ENCODE data around the gene PTPRU. TPM values are rescaled to one million over a fixed set of nuclear protein-coding genes. Genes with fewer than 3 reads are reported as not detected.

PTPRU gene
- total RNA-seq (2021; ENCODE audit: unreplicated experiment) (0.72 TPM), Bru-seq, nascent RNA (percentile 16 among the genes with signal in this experiment), BruChase-seq, experiment 1, labeled RNA remaining after a 2-hour chase (percentile 18 among the genes with signal in this experiment), BruChase-seq, experiment 2, labeled RNA remaining after a 6-hour chase (percentile 18 among the genes with signal in this experiment)
- polyA plus RNA-seq (2012; ENCODE audit: insufficient read length): 2.4 TPM
- long read RNA-seq, partial matches to known transcripts: 1 of 1 reads
- long read RNA-seq, other reads (novel, unspliced or antisense): 0 of 1 reads

GRCh38 chr1:29235955-29236711 lies at the start of gene PTPRU:
Gene PTPRU, plus strand, starts transcription at chr1:29236522. Its CDS starts 123 bp downstream, at chr1:29236645.
- CTCF ChIA-PET: interaction anchor here (0.6 kb wide), 1 partner anchor 563 kb away, joined by 3 read pairs; no protein-coding TSS in a partner anchor
- no peaks in the 10 kb centered on the region; the same call in 1 of the 2 replicates for H3K36me3 ChIP-seq (ENCODE audit: control insufficient read depth, insufficient read depth, low read length)
- H3K4me3 ChIP-seq (ENCODE audit: low read depth in 2 of 2, low read length in 2 of 2): peak within 1 kb of the TSS; percentile 27 to 54
- H3K27me3 ChIP-seq (ENCODE audit: control insufficient read depth, insufficient read depth, low read length): peaks cover 6% of the 10 kb centered on the region
- H3K4me1 ChIP-seq (ENCODE audit: control insufficient read depth, insufficient read depth, low read length): peaks cover 9% of the 10 kb centered on the region
- no peaks in the 10 kb centered on the region for H3K9me3 ChIP-seq (ENCODE audit: control insufficient read depth, insufficient read depth, low read depth, low read length)
- peak; percentile 90 for ATAC-seq
- no TSS peak for BruUV-seq (replicated peaks)
- no peak within 1 kb of the TSS for H3K27ac ChIP-seq (ENCODE audit: low read length)
- in situ Hi-C loops (cut with HindIII; ENCODE audit: low pct_unique_long_range_greater_than_20kb, low sequenced_read_pairs): no loop called here
- intact Hi-C loops (cut with micrococcal nuclease; ENCODE audit: unreplicated experiment): loop anchor here (5.0 to 10.0 kb wide), 2 partner anchors 469 to 1471 kb away; no protein-coding TSS in a partner anchor
- DNase-seq (ENCODE audit: low read depth, low spot score): no peak
- TF ChIP-seq, protein P1, sequence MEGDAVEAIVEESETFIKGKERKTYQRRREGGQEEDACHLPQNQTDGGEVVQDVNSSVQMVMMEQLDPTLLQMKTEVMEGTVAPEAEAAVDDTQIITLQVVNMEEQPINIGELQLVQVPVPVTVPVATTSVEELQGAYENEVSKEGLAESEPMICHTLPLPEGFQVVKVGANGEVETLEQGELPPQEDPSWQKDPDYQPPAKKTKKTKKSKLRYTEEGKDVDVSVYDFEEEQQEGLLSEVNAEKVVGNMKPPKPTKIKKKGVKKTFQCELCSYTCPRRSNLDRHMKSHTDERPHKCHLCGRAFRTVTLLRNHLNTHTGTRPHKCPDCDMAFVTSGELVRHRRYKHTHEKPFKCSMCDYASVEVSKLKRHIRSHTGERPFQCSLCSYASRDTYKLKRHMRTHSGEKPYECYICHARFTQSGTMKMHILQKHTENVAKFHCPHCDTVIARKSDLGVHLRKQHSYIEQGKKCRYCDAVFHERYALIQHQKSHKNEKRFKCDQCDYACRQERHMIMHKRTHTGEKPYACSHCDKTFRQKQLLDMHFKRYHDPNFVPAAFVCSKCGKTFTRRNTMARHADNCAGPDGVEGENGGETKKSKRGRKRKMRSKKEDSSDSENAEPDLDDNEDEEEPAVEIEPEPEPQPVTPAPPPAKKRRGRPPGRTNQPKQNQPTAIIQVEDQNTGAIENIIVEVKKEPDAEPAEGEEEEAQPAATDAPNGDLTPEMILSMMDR (IDR thresholded peaks at IDR 0.05): peak; percentile 96
- TF ChIP-seq TCF7L2 (IDR thresholded peaks at IDR 0.05; ENCODE audit: low read depth, low read length): no peak
- POLR2A ChIA-PET: interaction anchor here (0.5 kb wide), 1 partner anchor 322 kb away, joined by 4 read pairs; no protein-coding TSS in a partner anchor

GRCh38 chr1:29186707-29187106 lies 49.6 kb upstream of the PTPRU start:
- Histone ChIP-seq H3K9me3 (ENCODE audit: control insufficient read depth, insufficient read depth, low read depth, low read length) (no peaks in the 10 kb centered on the region), H3K27ac (ENCODE audit: low read length) (no peak overlapping the region), H3K36me3 (ENCODE audit: control insufficient read depth, insufficient read depth, low read length) (no peaks in the 10 kb centered on the region), H3K4me1 (ENCODE audit: control insufficient read depth, insufficient read depth, low read length) (peaks cover 3% of the 10 kb centered on the region; the same call in 1 of the 2 replicates), H3K27me3 (ENCODE audit: control insufficient read depth, insufficient read depth, low read length) (no peaks in the 10 kb centered on the region), H3K4me3 (ENCODE audit: low read depth in 2 of 2, low read length in 2 of 2) (no peak overlapping the region)
- POLR2A ChIA-PET: no interaction called here
- no TSS peak for BruUV-seq (replicated peaks)
- CTCF ChIA-PET: no interaction called here
- DNase-seq (ENCODE audit: low read depth, low spot score) (no peak), ATAC-seq (no peak)
- TF ChIP-seq POLR2AphosphoS5 (IDR thresholded peaks at IDR 0.05; ENCODE audit: low read depth, low read length) (no peak), SIN3A (IDR thresholded peaks at IDR 0.05; ENCODE audit: borderline replicate concordance, insufficient read depth, low read depth, low read length) (no peak), TCF7L2 (IDR thresholded peaks at IDR 0.05; ENCODE audit: low read depth, low read length) (no peak)
- TF ChIP-seq, protein P1 (IDR thresholded peaks at IDR 0.05): no peak
- TF ChIP-seq, protein P2, sequence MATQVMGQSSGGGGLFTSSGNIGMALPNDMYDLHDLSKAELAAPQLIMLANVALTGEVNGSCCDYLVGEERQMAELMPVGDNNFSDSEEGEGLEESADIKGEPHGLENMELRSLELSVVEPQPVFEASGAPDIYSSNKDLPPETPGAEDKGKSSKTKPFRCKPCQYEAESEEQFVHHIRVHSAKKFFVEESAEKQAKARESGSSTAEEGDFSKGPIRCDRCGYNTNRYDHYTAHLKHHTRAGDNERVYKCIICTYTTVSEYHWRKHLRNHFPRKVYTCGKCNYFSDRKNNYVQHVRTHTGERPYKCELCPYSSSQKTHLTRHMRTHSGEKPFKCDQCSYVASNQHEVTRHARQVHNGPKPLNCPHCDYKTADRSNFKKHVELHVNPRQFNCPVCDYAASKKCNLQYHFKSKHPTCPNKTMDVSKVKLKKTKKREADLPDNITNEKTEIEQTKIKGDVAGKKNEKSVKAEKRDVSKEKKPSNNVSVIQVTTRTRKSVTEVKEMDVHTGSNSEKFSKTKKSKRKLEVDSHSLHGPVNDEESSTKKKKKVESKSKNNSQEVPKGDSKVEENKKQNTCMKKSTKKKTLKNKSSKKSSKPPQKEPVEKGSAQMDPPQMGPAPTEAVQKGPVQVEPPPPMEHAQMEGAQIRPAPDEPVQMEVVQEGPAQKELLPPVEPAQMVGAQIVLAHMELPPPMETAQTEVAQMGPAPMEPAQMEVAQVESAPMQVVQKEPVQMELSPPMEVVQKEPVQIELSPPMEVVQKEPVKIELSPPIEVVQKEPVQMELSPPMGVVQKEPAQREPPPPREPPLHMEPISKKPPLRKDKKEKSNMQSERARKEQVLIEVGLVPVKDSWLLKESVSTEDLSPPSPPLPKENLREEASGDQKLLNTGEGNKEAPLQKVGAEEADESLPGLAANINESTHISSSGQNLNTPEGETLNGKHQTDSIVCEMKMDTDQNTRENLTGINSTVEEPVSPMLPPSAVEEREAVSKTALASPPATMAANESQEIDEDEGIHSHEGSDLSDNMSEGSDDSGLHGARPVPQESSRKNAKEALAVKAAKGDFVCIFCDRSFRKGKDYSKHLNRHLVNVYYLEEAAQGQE (IDR thresholded peaks at IDR 0.05; ENCODE audit: insufficient read depth in 1 of 2, low read depth in 2 of 2, low read length in 1 of 2): no peak
- intact Hi-C loops (cut with micrococcal nuclease; ENCODE audit: unreplicated experiment) (no loop called here), in situ Hi-C loops (cut with HindIII; ENCODE audit: low pct_unique_long_range_greater_than_20kb, low sequenced_read_pairs) (no loop called here)
